ENCODE results near the gene EGLN1.

Gene EGLN1

GRCh38 chr1:231355171-231355570, 66.9 kb downstream of the EGLN1 start:
- H3K27me3 ChIP-seq (ENCODE audit: insufficient read depth, low read length): no peaks in the 10 kb centered on the region
- H3K9ac ChIP-seq (ENCODE audit: low read length): no peak overlapping the region
- no peaks in the 10 kb centered on the region for H3K79me2 ChIP-seq (ENCODE audit: insufficient read depth, low read length)
- no peaks in the 10 kb centered on the region for H4K20me1 ChIP-seq (ENCODE audit: insufficient read depth, low read length)
- H3K9me3 ChIP-seq (ENCODE audit: low read length): no peaks in the 10 kb centered on the region
- no peak for TF ChIP-seq EZH2 (IDR thresholded peaks at IDR 0.05; ENCODE audit: borderline replicate concordance, low read length)
- no peak for TF ChIP-seq CTCF (IDR thresholded peaks at IDR 0.05; ENCODE audit: low read length)
- H3K9me2 ChIP-seq (ENCODE audit: low read depth, low read length): no peaks in the 10 kb centered on the region
- H3K36me3 ChIP-seq (ENCODE audit: insufficient read depth, low read length): peaks cover 30% of the 10 kb centered on the region
- H2AFZ ChIP-seq (ENCODE audit: low read length): no peak overlapping the region
- H3K4me1 ChIP-seq (ENCODE audit: insufficient read depth, low read length, severe bottlenecking): peaks cover 6% of the 10 kb centered on the region
- no peak overlapping the region for H3K27ac ChIP-seq (ENCODE audit: low read depth, low read length, poor library complexity, severe bottlenecking)
- H3K4me2 ChIP-seq (ENCODE audit: low read length): no peak overlapping the region
- no peak overlapping the region for H3K4me3 ChIP-seq (ENCODE audit: low read depth, low read length, poor library complexity, severe bottlenecking)
- H3F3A ChIP-seq (ENCODE audit: insufficient read depth, low read length): no peaks in the 10 kb centered on the region

DNA sequence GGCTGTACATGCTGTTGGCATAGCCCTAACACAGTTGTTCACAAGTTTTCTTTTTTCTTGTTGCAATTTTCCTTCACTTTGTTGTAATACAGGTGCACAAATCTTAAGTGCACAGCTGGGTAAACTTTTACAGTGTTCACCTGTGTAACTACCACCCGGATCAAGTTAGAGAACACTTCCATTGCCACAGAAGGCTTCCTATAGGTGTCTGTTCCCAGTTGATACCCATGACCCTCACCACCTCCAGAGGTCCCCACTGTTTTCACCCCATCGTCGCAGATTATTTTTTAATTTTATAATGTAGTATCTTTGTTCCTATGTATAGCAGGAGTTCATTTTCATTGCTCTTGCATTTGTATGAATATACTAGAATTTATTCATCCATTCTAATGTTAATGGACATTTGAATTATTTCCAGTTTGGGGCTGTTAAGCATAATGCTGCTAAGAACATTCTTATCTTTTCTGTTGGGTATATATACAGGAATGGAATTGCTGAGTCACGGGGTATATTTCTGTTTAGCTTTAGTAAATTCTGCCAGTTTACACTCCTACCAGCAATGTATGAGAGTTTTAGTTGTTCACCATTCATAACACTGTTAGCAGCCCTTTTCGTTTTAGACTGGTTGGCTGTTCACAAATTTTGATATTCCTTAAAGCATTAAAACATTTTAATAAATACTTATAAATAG, 67.6 kb downstream of the EGLN1 start:
- Histone ChIP-seq H4K20me1 (ENCODE audit: insufficient read depth, low read length) (no peaks in the 10 kb centered on the region), H3K27me3 (ENCODE audit: insufficient read depth, low read length) (no peaks in the 10 kb centered on the region), H3K4me1 (ENCODE audit: insufficient read depth, low read length, severe bottlenecking) (peaks cover 6% of the 10 kb centered on the region), H3K79me2 (ENCODE audit: insufficient read depth, low read length) (no peaks in the 10 kb centered on the region), H3K9me2 (ENCODE audit: low read depth, low read length) (no peaks in the 10 kb centered on the region), H2AFZ (ENCODE audit: low read length) (no peak overlapping the region), H3F3A (ENCODE audit: insufficient read depth, low read length) (no peaks in the 10 kb centered on the region), H3K9ac (ENCODE audit: low read length) (no peak overlapping the region), H3K27ac (ENCODE audit: low read depth, low read length, poor library complexity, severe bottlenecking) (no peak overlapping the region), H3K4me3 (ENCODE audit: low read depth, low read length, poor library complexity, severe bottlenecking) (no peak overlapping the region), H3K36me3 (ENCODE audit: insufficient read depth, low read length) (peaks cover 37% of the 10 kb centered on the region), H3K9me3 (ENCODE audit: low read length) (no peaks in the 10 kb centered on the region), H3K4me2 (ENCODE audit: low read length) (no peak overlapping the region)
- TF ChIP-seq CTCF (IDR thresholded peaks at IDR 0.05; ENCODE audit: low read length) (no peak), EZH2 (IDR thresholded peaks at IDR 0.05; ENCODE audit: borderline replicate concordance, low read length) (no peak)

DNA sequence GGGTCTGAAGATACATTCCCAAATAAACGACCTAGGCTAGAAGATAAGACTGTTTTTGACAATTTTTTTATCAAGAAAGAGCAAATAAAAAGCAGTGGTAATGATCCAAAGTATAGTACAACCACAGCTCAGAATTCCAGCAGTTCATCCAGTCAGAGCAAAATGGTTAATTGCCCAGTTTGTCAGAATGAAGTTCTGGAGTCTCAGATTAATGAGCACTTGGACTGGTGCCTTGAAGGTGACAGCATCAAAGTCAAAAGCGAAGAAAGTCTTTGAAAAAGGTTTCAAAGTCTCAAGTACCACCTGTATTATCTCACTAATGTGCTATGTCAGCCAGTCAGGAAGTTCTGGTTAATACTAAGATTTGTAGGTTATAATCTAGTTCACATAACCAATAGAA, 69.0 kb downstream of the EGLN1 start:
- H2AFZ ChIP-seq (ENCODE audit: low read length): no peak overlapping the region
- H3K9me2 ChIP-seq (ENCODE audit: low read depth, low read length): no peaks in the 10 kb centered on the region
- H3F3A ChIP-seq (ENCODE audit: insufficient read depth, low read length): no peaks in the 10 kb centered on the region
- H3K79me2 ChIP-seq (ENCODE audit: insufficient read depth, low read length): no peaks in the 10 kb centered on the region
- no peaks in the 10 kb centered on the region for H3K9me3 ChIP-seq (ENCODE audit: low read length)
- H4K20me1 ChIP-seq (ENCODE audit: insufficient read depth, low read length): no peaks in the 10 kb centered on the region
- H3K4me3 ChIP-seq (ENCODE audit: low read depth, low read length, poor library complexity, severe bottlenecking): no peak overlapping the region
- no peak for TF ChIP-seq EZH2 (IDR thresholded peaks at IDR 0.05; ENCODE audit: borderline replicate concordance, low read length)
- TF ChIP-seq CTCF (IDR thresholded peaks at IDR 0.05; ENCODE audit: low read length): no peak
- H3K9ac ChIP-seq (ENCODE audit: low read length): no peak overlapping the region
- no peak overlapping the region for H3K27ac ChIP-seq (ENCODE audit: low read depth, low read length, poor library complexity, severe bottlenecking)
- peaks cover 49% of the 10 kb centered on the region for H3K36me3 ChIP-seq (ENCODE audit: insufficient read depth, low read length)
- H3K27me3 ChIP-seq (ENCODE audit: insufficient read depth, low read length): no peaks in the 10 kb centered on the region
- H3K4me2 ChIP-seq (ENCODE audit: low read length): no peak overlapping the region
- peaks cover 6% of the 10 kb centered on the region for H3K4me1 ChIP-seq (ENCODE audit: insufficient read depth, low read length, severe bottlenecking)
